A673 (cell line): ENCODE results near the gene SDK1. TPM values are rescaled to one million over a fixed set of nuclear protein-coding genes. Genes with fewer than 3 reads are reported as not detected.

Source experiments
- BruUV-seq: library from RNA; stranded (reverse); fragments of 400-500 nt; replicated peaks from 2 replicates; lab custom pipeline; 2021; lab: Mats Ljungman, UMichigan
- CTCF ChIA-PET: fragments of 300-600 bp; sonication (Branson Sonifier 250); formaldehyde crosslinking; loops from one replicate; lab custom pipeline; 2022; ENCODE audit warnings: antibody characterized with exemption; lab: Charles Lee
- POLR2A ChIA-PET: fragments of 300-600 bp; sonication (Branson Sonifier 250); formaldehyde crosslinking; loops from one replicate; lab custom pipeline; 2022; ENCODE audit warnings: antibody characterized with exemption; ENCODE audit not compliant: low non-redundant PET; lab: Charles Lee
- DNase-seq: peaks from one replicate; pipeline ENCODE4 v3.0.0-alpha.2; 2015; ENCODE audit warnings: low spot score
- H3K27ac ChIP-seq: fragments of 200-600 bp; sonication (generic); 2 replicates; pipeline ENCODE4 v1.5.1; 2016; ENCODE audit warnings: mixed run types, low read depth, mild to moderate bottlenecking, mixed read lengths, antibody characterized with exemption, low read length; ENCODE audit not compliant: poor library complexity, severe bottlenecking
- H3K27me3 ChIP-seq: fragments of 200-600 bp; sonication (generic); replicated peaks from 2 replicates; pipeline ENCODE4 v1.6.1; 2017; ENCODE audit warnings: mixed run types, low read depth, mild to moderate bottlenecking, mixed read lengths, antibody characterized with exemption, low read length; ENCODE audit not compliant: insufficient read depth, poor library complexity
- H3K36me3 ChIP-seq: fragments of 200-600 bp; sonication (generic); 2 replicates; pipeline ENCODE4 v1.6.1; 2016; ENCODE audit warnings: mixed run types, mild to moderate bottlenecking, mixed read lengths, antibody characterized with exemption, low read length; ENCODE audit not compliant: insufficient read depth, poor library complexity, severe bottlenecking
- H3K4me1 ChIP-seq: fragments of 200-600 bp; sonication (generic); 2 replicates; pipeline ENCODE4 v1.6.1; 2017; ENCODE audit warnings: mixed run types, mild to moderate bottlenecking, mixed read lengths, antibody characterized with exemption, low read length; ENCODE audit not compliant: insufficient read depth, poor library complexity, severe bottlenecking
- H3K4me3 ChIP-seq: fragments of 200-600 bp; sonication (generic); 2 replicates; pipeline ENCODE4 v1.5.1; 2016; ENCODE audit warnings: low read depth, mixed run types, mild to moderate bottlenecking, mixed read lengths, low read length; ENCODE audit not compliant: poor library complexity, severe bottlenecking
- H3K9me3 ChIP-seq: fragments of 200-600 bp; sonication (generic); 2 replicates; pipeline ENCODE4 v1.6.1; 2016; ENCODE audit warnings: mixed run types, low read depth, mild to moderate bottlenecking, mixed read lengths, antibody characterized with exemption, low read length; ENCODE audit not compliant: poor library complexity, severe bottlenecking
- EZH2 ChIP-seq: fragments of 200-600 bp; sonication (generic); IDR thresholded peaks from 2 replicates; pipeline ENCODE4 v1.6.1; 2017; ENCODE audit warnings: borderline replicate concordance, low read depth, mild to moderate bottlenecking, mixed read lengths, antibody characterized with exemption, low read length; ENCODE audit not compliant: poor library complexity, severe bottlenecking
- intact Hi-C: fragments of 100-400 bp; cut with micrococcal nuclease; formaldehyde crosslinking; loops from one replicate; pipeline ENCODE4 v1.10.0; 2022; ENCODE audit not compliant: unreplicated experiment
- total RNA-seq: library from RNA; stranded (reverse); gene quantifications from 2 replicates; pipeline ENCODE4 v1.2.3, GENCODE V29; 2021
- TF ChIP-seq, protein P1 (sequence below): fragments of 300-800, 200-600 bp; sonication (generic); conservative IDR thresholded peaks from 2 replicates; pipeline ENCODE4 v1.5.1; 2017; ENCODE audit warnings: low read depth, mild to moderate bottlenecking, antibody characterized with exemption, low read length, moderate library complexity, mixed read lengths

Gene SDK1
- total RNA-seq, 1 experiment from 2014 or later, result 14.7 TPM

DNA sequence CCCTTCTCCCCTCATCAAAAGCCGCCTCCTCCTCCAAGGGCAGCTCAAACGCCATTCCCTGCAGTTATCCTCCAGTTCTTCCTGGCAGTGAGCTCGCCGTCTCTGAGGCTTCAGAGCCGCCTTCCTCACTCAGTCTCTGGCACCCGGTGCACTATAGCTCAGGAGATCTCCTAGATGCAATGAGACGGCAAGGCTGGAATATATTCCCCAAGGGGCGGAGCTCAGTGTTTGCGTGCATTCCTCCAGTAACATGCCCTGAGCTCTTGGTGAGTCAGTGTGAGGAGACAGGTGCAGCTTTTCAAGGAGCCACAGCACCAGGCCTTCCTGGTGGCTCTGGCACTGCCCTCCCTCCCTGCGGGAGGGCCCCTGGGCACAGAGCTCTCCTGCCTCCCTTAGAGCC, 868.4 kb downstream of the SDK1 start:
- no peaks in the 10 kb centered on the region for H3K27me3 ChIP-seq
- H3K27ac ChIP-seq, result no peak overlapping the region
- TF ChIP-seq, protein P1, sequence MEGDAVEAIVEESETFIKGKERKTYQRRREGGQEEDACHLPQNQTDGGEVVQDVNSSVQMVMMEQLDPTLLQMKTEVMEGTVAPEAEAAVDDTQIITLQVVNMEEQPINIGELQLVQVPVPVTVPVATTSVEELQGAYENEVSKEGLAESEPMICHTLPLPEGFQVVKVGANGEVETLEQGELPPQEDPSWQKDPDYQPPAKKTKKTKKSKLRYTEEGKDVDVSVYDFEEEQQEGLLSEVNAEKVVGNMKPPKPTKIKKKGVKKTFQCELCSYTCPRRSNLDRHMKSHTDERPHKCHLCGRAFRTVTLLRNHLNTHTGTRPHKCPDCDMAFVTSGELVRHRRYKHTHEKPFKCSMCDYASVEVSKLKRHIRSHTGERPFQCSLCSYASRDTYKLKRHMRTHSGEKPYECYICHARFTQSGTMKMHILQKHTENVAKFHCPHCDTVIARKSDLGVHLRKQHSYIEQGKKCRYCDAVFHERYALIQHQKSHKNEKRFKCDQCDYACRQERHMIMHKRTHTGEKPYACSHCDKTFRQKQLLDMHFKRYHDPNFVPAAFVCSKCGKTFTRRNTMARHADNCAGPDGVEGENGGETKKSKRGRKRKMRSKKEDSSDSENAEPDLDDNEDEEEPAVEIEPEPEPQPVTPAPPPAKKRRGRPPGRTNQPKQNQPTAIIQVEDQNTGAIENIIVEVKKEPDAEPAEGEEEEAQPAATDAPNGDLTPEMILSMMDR, result no peak
- no peak for TF ChIP-seq EZH2
- no peaks in the 10 kb centered on the region for H3K36me3 ChIP-seq
- no peak for DNase-seq
- BruUV-seq, result no TSS peak
- H3K9me3 ChIP-seq, result no peaks in the 10 kb centered on the region
- no peak overlapping the region for H3K4me3 ChIP-seq
- POLR2A ChIA-PET, result no interaction called here
- H3K4me1 ChIP-seq, result no peaks in the 10 kb centered on the region
- intact Hi-C loops, result no loop called here
- CTCF ChIA-PET, result no interaction called here

DNA sequence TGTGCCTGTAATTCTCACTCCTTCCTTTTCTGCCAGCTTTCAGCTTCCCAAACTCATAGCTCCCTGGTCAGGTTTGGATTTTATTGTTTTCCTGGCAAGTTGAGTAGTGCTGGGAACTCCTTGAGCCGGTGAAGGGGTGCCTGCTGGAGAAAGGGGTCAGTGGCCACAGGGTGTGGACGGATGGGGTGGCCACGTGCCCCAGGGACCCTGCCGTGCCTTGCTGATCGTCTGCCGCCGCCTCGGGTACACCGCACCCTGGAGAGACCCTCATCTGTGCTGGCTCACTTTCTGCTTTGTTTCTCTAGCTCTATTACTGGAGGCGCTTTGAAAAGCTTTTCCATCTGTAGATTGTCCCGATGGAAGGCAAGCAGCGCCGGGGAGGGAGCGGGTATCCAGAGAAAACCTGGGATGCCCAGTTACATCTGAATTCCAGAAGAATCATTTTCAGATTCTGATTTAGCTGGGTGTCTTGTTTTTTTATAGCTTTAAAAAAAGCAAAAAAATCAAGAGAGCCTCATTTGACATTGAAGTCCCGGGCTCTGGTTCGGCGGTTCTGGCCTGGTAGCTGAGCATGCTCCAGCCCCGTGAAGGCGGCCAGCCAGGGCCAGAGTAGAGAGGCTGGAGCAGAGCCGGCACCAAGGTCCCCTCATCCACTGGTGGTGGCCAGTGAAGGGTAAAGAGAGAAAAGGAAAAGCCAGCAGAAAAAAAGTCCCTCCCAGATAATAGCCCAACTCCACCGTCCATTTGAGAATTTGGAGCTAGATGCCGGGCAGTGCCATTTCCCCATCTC, 870.1 kb downstream of the SDK1 start:
- CTCF ChIA-PET, result no interaction called here
- intact Hi-C loops, result no loop called here
- H3K4me1 ChIP-seq, result no peaks in the 10 kb centered on the region
- DNase-seq, result no peak
- H3K36me3 ChIP-seq, result no peaks in the 10 kb centered on the region
- H3K4me3 ChIP-seq, result no peak overlapping the region
- no peak for TF ChIP-seq EZH2
- H3K27me3 ChIP-seq, result no peaks in the 10 kb centered on the region
- no peak overlapping the region for H3K27ac ChIP-seq
- H3K9me3 ChIP-seq, result no peaks in the 10 kb centered on the region
- POLR2A ChIA-PET, result interaction anchor here (0.6 kb wide), 1 partner anchor 735 kb away, joined by 3 read pairs; no protein-coding TSS in a partner anchor
- no TSS peak for BruUV-seq

DNA sequence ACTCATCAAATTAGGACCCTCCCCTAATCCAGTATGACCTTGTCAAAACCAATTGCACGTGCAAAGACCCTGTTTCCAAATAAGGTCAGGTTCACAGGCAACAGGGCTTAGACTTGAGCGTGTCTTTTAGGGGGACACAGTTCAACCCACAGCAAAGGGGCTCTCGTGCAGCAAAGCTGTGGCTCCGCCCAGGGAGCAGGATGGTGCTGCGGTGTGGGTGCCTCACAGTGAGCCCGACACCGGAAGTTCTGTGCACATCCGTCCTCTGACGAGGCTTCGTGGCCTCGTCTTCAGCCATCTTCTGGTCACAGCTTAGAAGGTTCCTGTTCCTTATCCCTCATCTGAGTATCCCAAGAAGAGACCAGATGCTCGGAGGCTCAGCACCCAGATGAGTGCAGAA, 871.8 kb downstream of the SDK1 start:
- intact Hi-C loops, result no loop called here
- no peaks in the 10 kb centered on the region for H3K9me3 ChIP-seq
- DNase-seq, result no peak
- CTCF ChIA-PET, result no interaction called here
- H3K4me3 ChIP-seq, result no peak overlapping the region
- no peaks in the 10 kb centered on the region for H3K36me3 ChIP-seq
- no peaks in the 10 kb centered on the region for H3K27me3 ChIP-seq
- no peaks in the 10 kb centered on the region for H3K4me1 ChIP-seq
- POLR2A ChIA-PET, result no interaction called here
- no TSS peak for BruUV-seq
- TF ChIP-seq, protein P1, result no peak
- no peak for TF ChIP-seq EZH2
- no peak overlapping the region for H3K27ac ChIP-seq

DNA sequence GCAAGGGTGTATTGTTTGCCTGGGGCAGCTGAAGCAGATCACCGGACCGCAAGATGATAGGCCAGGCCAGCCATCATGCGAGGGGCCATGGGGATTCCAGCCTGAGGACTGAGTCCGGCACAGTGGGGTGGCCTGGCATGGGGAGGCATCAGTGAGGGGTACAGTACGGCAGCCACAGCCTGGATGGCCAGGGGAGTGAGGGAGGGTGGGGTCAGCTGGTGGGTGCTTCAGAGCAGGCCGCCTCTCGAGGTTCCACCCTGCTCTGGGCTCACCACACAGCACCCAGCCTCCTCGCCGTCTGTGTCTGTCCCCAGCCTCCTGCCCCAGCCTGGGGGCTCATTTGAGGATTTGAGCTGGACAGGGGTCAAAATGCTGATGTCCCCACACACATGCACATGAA, 872.6 kb downstream of the SDK1 start:
- Histone ChIP-seq H3K27ac (no peak overlapping the region), H3K4me3 (no peak overlapping the region), H3K27me3 (no peaks in the 10 kb centered on the region), H3K36me3 (no peaks in the 10 kb centered on the region), H3K4me1 (no peaks in the 10 kb centered on the region), H3K9me3 (no peaks in the 10 kb centered on the region)
- CTCF ChIA-PET, result no interaction called here
- DNase-seq, result no peak
- no TSS peak for BruUV-seq
- no peak for TF ChIP-seq EZH2
- TF ChIP-seq, protein P1, result no peak
- POLR2A ChIA-PET, result no interaction called here
- intact Hi-C loops, result no loop called here
